Activated T-cell treated with anti-CD3 and anti-CD28 coated beads, Interleukin-2, amount 50 U/mL, for 1 hour (primary cell): ENCODE data around the gene TMEM69.
"Not testable (repeated sequence)": the region's sequence is repeated elsewhere in the genome, so short reads cannot be mapped to it uniquely, and the experiment has no call there.

ENCODE experiments used
- DNase-seq: peaks from one replicate; pipeline ENCODE4 v3.0.0-alpha.2; 2020

Gene TMEM69

GRCh38 chr1:45739641-45740156, 51.7 kb downstream of the TMEM69 start:
- not testable (repeated sequence) for DNase-seq
